HG03354 (cell line): ENCODE data around the gene RNF114.
"Not testable (repeated sequence)": the region's sequence is repeated elsewhere in the genome, so short reads cannot be mapped to it uniquely, and the experiment has no call there.

ENCODE experiments used
- ATAC-seq: cut with Tn5 transposase; IDR thresholded peaks from one replicate; pipeline ENCODE4 v1.9.1; 2021; ENCODE audit warnings: mild to moderate bottlenecking; ENCODE audit not compliant: unreplicated experiment, poor library complexity, severe bottlenecking

Gene RNF114

GRCh38 chr20:49982346-49983122 is 46.3 kb downstream of the RNF114 start, which contains the start of gene SNAI1:
TSS of gene SNAI1 (plus strand) at chr20:49982980. CDS start at chr20:49983060, 80 bp downstream.
- peak; percentile 81 for ATAC-seq

GRCh38 chr20:49983123-49983847 is 47.1 kb downstream of the RNF114 start:
- ATAC-seq: no peak

- no peak for ATAC-seq
Measured at GRCh38 chr20:49983848-49984408, 47.7 kb downstream of the RNF114 start.

GRCh38 chr20:49984426-49985153 is 48.4 kb downstream of the RNF114 start:
- ATAC-seq: no peak

GRCh38 chr20:49985157-49985556 is 49.0 kb downstream of the RNF114 start:
- no peak for ATAC-seq

GRCh38 chr20:49985617-49986016 is 49.4 kb downstream of the RNF114 start:
- no peak for ATAC-seq

GRCh38 chr20:49986049-49986448 is 49.9 kb downstream of the RNF114 start:
- ATAC-seq: no peak

GRCh38 chr20:49987015-49987867 is 51.0 kb downstream of the RNF114 start:
- no peak for ATAC-seq

GRCh38 chr20:49987868-49988690 is 51.9 kb downstream of the RNF114 start:
- no peak for ATAC-seq

GRCh38 chr20:49989234-49990065 is 53.3 kb downstream of the RNF114 start:
- no peak for ATAC-seq

- ATAC-seq: no peak
Measured at GRCh38 chr20:49990271-49990720, 54.1 kb downstream of the RNF114 start.

GRCh38 chr20:49993301-49993751 is 57.1 kb downstream of the RNF114 start:
- no peak for ATAC-seq

GRCh38 chr20:49995586-49995985 is 59.4 kb downstream of the RNF114 start:
- ATAC-seq: no peak

- ATAC-seq: not testable (repeated sequence)
Measured at GRCh38 chr20:49998478-49999188, 62.4 kb downstream of the RNF114 start.

GRCh38 chr20:49999329-49999728 is 63.1 kb downstream of the RNF114 start:
- no peak for ATAC-seq

- ATAC-seq: not testable (repeated sequence)
Measured at GRCh38 chr20:50000548-50001222, 64.5 kb downstream of the RNF114 start.
